ENCODE results near the gene CXCL12.

GRCh38 chr10:44418637-44419036, 33.7 kb upstream of the CXCL12 start:
- TF ChIP-seq EZH2 (IDR thresholded peaks at IDR 0.05; ENCODE audit: borderline replicate concordance, low read depth, low read length, severe bottlenecking) (no peak), CTCF (IDR thresholded peaks at IDR 0.05; ENCODE audit: borderline replicate concordance, extremely low read depth, low read length, poor library complexity, severe bottlenecking) (no peak)

Measured in DND-41 (cell line).